OCI-LY1 (cell line): ENCODE data around the gene NEUROD2.

Source experiments
- CTCF ChIP-seq: fragments of 200-600 bp; sonication (generic), shearing (Covaris generic); IDR thresholded peaks from 2 replicates; pipeline ENCODE4 v1.5.1; 2017; ENCODE audit warnings: mild to moderate bottlenecking, antibody characterized with exemption, low read length, moderate library complexity, mixed read lengths
- EZH2 ChIP-seq: fragments of 200-600 bp; sonication (generic), shearing (Covaris generic); IDR thresholded peaks from 2 replicates; pipeline ENCODE4 v1.8.0; 2017; ENCODE audit warnings: borderline replicate concordance, mixed run types, mild to moderate bottlenecking, antibody characterized with exemption, low read length, moderate library complexity, mixed read lengths

DNA sequence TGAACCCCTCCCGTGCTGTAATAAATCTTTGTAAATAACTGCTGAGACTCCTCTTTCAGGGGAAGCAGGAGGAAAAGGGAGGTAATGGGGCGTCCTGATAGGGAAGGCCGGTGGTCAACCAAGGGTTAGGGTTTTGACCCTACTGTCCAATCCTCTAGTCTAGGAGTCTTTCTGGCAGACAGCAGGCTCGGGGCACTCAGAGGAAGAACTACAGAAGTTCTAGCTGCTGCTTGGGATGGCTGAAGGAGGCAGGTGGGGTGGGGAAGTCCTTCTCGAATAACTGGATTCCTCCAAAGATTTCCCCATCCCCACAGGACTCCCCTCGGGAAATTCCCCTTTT is 28.8 kb upstream of the NEUROD2 start:
- TF ChIP-seq CTCF (no peak), EZH2 (no peak)
